ENCODE data around the gene JADE2. TPM values are rescaled to one million over a fixed set of nuclear protein-coding genes. Genes with fewer than 3 reads are reported as not detected.
A peak's percentile ranks its signal among the peaks of the same experiment; 100 is the strongest.

Gene JADE2
- total RNA-seq, 4 donors from 2014 or later = 46.0 to 113 (median 89.2) TPM

GRCh38 chr5:134582941-134583340 lies 57.5 kb downstream of the JADE2 start:
- TF ChIP-seq POLR2A (IDR thresholded peaks at IDR 0.05) = no peak
- no peak for TF ChIP-seq CTCF (IDR thresholded peaks at IDR 0.05)
- TF ChIP-seq EP300 (IDR thresholded peaks at IDR 0.05) = no peak
- TF ChIP-seq POLR2AphosphoS5 (IDR thresholded peaks at IDR 0.05) = no peak
- no peak for ATAC-seq
- WGBS, 2 donors (ENCODE audit: low coverage in 1 of 2) = 71 to 89% methylated on average over 2 to 6 of the region's 10 CpGs
- H3K27ac ChIP-seq = no peak overlapping the region
- H3K9me3 ChIP-seq = no peaks in the 10 kb centered on the region
- no peak overlapping the region for H3K4me3 ChIP-seq
- H3K4me1 ChIP-seq = peaks cover 0 to 68% (median 28%) of the 10 kb centered on the region in 3 donors
- H3K27me3 ChIP-seq = no peaks in the 10 kb centered on the region
- H3K36me3 ChIP-seq = peaks cover 0 to 31% of the 10 kb centered on the region in 2 donors

GRCh38 chr5:134583766-134584165 lies 58.3 kb downstream of the JADE2 start:
- Histone ChIP-seq H3K4me3 (no peak overlapping the region), H3K36me3 (peaks cover 0 to 23% of the 10 kb centered on the region in 2 donors), H3K27ac (peak overlapping the region in 1 of 4 donors; percentile 27), H3K9me3 (no peaks in the 10 kb centered on the region), H3K4me1 (peaks cover 0 to 59% (median 28%) of the 10 kb centered on the region in 3 donors), H3K27me3 (no peaks in the 10 kb centered on the region)
- 20 to 65% methylated on average over 1 to 2 of the region's 2 CpGs for WGBS, 2 donors (ENCODE audit: low coverage in 1 of 2)
- no peak for TF ChIP-seq CTCF (IDR thresholded peaks at IDR 0.05)
- TF ChIP-seq POLR2A (IDR thresholded peaks at IDR 0.05) = no peak
- TF ChIP-seq POLR2AphosphoS5 (IDR thresholded peaks at IDR 0.05) = no peak
- TF ChIP-seq EP300 (IDR thresholded peaks at IDR 0.05) = no peak
- ATAC-seq = no peak

- no peak overlapping the region for H3K4me3 ChIP-seq
- ATAC-seq = no peak
- no peaks in the 10 kb centered on the region for H3K9me3 ChIP-seq
- H3K36me3 ChIP-seq = peaks cover 0 to 14% of the 10 kb centered on the region in 2 donors
- peak overlapping the region in 2 of 4 donors; percentile 13 to 27 for H3K27ac ChIP-seq
- TF ChIP-seq POLR2AphosphoS5 (IDR thresholded peaks at IDR 0.05) = no peak
- H3K4me1 ChIP-seq = peaks cover 0 to 50% (median 27%) of the 10 kb centered on the region in 3 donors
- no peaks in the 10 kb centered on the region for H3K27me3 ChIP-seq
- no CpG with 5 or more reads among the region's 3 CpGs for WGBS, 2 donors (ENCODE audit: low coverage in 1 of 2)
These were observed 59.2 kb downstream of the JADE2 start for GRCh38 chr5:134584662-134585061.

GRCh38 chr5:134585966-134586365 lies 60.5 kb downstream of the JADE2 start:
- TF ChIP-seq POLR2A (IDR thresholded peaks at IDR 0.05) (no peak), CTCF (IDR thresholded peaks at IDR 0.05) (no peak), EP300 (IDR thresholded peaks at IDR 0.05) (no peak)
- Histone ChIP-seq H3K9me3 (no peaks in the 10 kb centered on the region), H3K27ac (no peak overlapping the region), H3K36me3 (peaks cover 0 to 1% of the 10 kb centered on the region in 2 donors), H3K4me1 (peaks cover 0 to 37% (median 19%) of the 10 kb centered on the region in 3 donors), H3K27me3 (no peaks in the 10 kb centered on the region), H3K4me3 (no peak overlapping the region)
- ATAC-seq = no peak
- no CpG with 5 or more reads among the region's 2 CpGs for WGBS, 2 donors (ENCODE audit: low coverage in 1 of 2)

DNA sequence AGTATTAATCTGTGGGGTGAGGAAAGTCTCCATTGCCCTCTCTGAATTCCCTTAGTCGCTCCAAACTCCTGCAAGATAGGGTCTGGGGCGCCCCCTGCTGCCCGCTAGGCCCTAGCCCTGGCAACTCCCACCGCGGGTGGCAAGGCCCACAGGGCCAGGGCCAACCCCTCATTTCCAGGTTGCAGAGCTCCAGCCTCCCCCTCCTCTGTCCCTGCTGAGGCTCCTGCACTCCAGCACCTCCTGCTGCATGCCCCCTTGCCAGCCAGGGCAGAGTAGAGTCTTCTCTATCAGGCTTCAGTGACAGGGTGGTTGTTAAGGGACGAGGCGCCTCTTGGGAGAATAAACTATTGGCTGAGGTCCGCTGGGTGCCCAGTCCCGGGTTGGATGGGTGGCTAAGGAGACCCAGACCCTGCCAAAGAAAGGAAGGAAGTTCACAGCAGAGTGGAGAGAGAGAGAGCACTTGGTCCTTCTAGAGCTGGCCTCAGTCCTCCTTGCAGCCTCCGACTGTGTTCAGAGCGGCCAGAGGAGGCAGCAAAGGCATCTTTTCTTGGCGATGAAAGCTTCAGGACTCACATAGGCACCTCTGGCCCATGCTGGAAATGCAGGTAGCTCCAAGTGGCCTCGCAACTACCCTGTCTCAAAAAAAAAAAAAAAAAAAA lies 61.5 kb downstream of the JADE2 start:
- ATAC-seq = peak; percentile 88
- WGBS, 2 donors (ENCODE audit: low coverage in 1 of 2) = 8% methylated on average over 11 of the region's 13 CpGs; no CpG with 5 or more reads in 1 of the 2 donors
- H3K4me3 ChIP-seq = peak overlapping the region in 1 of 2 donors; percentile 12
- H3K4me1 ChIP-seq = peaks cover 0 to 32% (median 9%) of the 10 kb centered on the region in 3 donors
- peak overlapping the region in 1 of 4 donors; percentile 2 for H3K27ac ChIP-seq
- H3K36me3 ChIP-seq = no peaks in the 10 kb centered on the region
- TF ChIP-seq CTCF (IDR thresholded peaks at IDR 0.05) (peak; percentile 69 to 89 (median 71)), POLR2A (IDR thresholded peaks at IDR 0.05) (no peak)
- no peaks in the 10 kb centered on the region for H3K9me3 ChIP-seq
- no peaks in the 10 kb centered on the region for H3K27me3 ChIP-seq

Measured in gastroesophageal sphincter (tissue), 4 donors.